HFF-Myc (cell line): ENCODE measurements around the gene SLIT3.

Experiments
- DNase-seq: peaks from one replicate; pipeline ENCODE4 v3.0.0-alpha.2; 2011; ENCODE audit warnings: low read depth; ENCODE audit errors: extremely low read depth
- H3K4me3 ChIP-seq: replicated peaks from 2 replicates; pipeline ENCODE4 v1.5.1; 2011; ENCODE audit warnings: low read depth, mild to moderate bottlenecking, control low read depth, low read length
- TF ChIP-seq, protein P1 (sequence below): IDR thresholded peaks from 2 replicates; pipeline ENCODE4 v1.5.1; 2012; ENCODE audit warnings: mild to moderate bottlenecking, low read depth, low read length, control low read depth; ENCODE audit errors: missing control alignments

SLIT3 gene

DNA sequence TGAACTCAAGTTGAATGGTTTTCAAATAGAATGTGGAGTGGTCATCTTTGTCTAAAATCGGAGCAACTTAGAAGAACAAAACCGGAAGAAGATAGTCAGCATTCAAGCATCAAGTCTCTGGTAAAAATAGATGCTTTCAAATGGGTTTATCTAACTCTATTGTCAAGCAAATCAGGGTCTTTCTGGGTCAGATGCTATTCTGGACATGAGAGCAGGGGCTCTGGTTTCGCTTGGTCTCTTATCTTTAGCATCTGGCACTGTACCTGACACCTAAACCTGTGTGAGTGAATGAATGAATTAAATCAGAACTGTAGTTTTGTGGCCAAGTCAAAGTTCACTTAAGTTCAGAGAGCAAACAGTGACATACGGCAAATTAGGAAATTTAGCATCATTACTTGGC, 173.5 kb downstream of the SLIT3 start:
- no peak overlapping the region for H3K4me3 ChIP-seq
- TF ChIP-seq, protein P1, sequence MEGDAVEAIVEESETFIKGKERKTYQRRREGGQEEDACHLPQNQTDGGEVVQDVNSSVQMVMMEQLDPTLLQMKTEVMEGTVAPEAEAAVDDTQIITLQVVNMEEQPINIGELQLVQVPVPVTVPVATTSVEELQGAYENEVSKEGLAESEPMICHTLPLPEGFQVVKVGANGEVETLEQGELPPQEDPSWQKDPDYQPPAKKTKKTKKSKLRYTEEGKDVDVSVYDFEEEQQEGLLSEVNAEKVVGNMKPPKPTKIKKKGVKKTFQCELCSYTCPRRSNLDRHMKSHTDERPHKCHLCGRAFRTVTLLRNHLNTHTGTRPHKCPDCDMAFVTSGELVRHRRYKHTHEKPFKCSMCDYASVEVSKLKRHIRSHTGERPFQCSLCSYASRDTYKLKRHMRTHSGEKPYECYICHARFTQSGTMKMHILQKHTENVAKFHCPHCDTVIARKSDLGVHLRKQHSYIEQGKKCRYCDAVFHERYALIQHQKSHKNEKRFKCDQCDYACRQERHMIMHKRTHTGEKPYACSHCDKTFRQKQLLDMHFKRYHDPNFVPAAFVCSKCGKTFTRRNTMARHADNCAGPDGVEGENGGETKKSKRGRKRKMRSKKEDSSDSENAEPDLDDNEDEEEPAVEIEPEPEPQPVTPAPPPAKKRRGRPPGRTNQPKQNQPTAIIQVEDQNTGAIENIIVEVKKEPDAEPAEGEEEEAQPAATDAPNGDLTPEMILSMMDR = no peak

DNA sequence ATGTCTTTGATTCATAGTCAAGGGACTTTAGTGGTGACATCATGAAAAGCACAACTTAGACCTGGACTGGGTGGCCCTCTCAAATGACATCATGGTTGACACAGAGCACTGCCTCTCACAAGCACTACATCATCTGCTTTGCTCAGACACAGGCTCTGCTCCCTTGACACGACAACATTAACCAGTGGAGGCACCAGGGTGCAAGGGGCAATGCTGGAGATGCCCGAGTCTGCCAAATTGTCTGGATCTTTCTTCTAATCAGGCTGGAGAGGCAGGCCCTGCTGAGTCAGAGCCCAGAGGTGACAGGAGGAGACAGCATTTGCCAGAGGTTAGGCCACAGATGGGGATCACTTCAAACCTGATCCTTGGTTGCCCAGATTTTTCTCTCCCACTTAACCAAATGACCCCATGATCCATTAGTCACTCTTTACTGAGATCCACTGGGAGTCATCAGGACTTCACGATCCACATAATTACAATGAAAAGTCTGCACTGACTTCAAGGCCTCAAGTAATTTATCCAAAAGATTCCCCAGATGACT, 174.4 kb downstream of the SLIT3 start:
- no peak overlapping the region for H3K4me3 ChIP-seq
- DNase-seq = no peak
- TF ChIP-seq, protein P1 = no peak

More for the DNA sequence above, 173.5 kb downstream of the SLIT3 start:
- no peak for DNase-seq

DNA sequence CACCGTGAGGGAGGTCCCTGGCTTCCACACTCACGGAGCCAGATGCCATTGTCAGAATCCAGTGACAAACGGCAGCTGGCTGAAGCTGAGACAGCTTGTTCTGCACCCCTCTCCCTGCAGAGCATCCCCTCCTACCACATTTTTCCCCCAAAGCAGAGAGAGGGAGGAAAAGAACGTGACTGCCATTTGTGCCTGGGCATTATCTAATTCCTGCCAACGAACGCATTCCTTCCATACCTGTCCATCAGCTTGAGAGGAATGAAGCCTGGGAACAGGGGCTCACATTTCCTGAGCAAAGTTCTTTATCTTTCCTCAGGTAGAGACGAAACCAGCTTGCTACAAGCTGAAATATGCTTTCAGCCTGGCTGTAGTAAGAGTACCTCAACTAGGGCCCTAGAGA, 175.4 kb downstream of the SLIT3 start:
- DNase-seq = no peak
- no peak overlapping the region for H3K4me3 ChIP-seq
- TF ChIP-seq, protein P1 = no peak

DNA sequence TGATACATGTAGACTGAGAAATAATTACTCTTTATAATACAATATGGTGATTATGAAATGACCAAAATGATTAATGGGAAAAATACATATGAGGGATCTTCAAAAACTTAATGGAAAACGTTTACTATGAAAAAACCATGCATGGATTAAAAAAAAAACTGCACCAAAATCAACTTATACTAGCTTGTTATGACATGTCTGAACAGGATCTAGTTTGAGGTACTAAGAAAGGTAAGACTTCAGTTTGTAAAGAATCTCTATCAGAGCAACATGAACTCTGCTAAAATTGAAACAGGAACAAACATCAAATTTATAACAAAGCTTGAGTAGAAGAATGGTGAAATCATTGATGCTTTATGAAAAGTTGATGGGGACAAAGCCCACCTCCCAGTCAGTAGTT, 178.0 kb downstream of the SLIT3 start:
- DNase-seq = no peak
- no peak overlapping the region for H3K4me3 ChIP-seq
- TF ChIP-seq, protein P1 = no peak

DNA sequence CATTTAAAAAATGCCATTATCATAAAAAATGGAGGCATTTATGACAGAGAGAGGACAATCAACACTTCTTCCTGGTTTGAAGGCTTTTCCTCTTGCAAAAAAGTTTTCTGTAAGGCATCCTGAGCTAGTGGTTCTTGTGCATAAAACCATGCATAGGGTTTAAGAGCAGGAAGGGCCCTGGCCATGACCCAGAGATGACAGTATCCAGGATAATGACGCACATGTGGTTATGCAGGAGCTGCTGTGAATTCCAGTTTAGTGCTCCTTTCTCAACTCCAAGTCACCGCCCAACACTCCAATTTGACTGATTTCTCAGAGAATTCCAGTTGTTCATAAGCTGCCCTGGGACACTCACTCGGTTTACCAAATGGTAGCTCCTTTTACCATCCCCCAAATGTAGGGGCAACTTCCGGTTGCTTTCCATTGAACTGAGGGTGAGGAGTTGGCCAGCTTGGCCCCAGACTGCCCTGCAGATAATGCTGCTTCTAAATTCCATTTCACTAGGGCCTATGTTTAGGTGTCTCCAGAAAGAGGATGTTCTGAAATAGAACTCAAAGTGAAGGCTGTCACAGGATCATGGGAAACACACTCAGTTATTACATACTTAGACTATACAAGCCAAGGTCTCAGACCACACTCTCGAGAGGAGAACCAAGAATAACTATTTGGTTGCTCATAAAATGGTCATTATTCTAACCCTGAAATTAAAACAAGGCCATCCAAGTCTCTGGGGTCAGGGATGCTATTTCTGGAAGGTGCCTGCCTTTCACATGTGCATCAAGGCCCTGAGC, 179.1 kb downstream of the SLIT3 start:
- no peak overlapping the region for H3K4me3 ChIP-seq
- TF ChIP-seq, protein P1 = no peak
- peak; percentile 43 for DNase-seq

DNA sequence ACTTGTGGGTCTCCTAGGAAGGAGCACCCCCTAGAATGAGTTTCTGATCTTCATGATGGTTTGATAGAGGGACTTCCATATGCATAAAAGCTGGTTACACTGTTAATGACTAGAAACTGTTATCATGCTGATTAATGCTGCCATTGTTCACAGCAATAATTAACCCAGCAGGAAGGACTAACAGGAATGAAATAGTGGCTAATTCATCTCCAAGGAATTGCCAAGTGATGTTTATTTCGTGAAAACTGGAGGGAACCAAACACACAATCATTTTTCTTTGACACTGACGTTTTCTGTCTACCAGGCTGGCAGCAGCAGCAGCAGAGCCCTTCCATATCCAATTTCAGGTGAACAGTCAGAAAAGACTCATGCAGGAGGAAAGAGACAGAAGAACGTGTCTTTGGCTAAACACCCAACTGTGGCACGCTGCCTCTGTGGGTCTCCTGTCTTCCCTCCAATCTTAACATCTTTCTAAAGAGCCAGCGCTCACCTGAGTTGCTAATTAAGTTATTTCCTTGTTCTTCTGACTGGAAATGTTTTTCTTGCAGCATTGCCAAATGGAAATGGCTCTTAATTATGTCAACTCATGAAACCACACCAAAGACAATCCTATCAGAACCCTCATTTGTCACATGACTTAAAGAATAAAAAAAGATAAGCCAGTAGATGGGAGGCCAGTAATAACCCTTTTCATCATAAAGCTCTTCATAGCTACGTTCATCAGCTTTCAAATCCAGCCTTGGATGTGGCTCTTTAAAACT, 181.5 kb downstream of the SLIT3 start:
- no peak overlapping the region for H3K4me3 ChIP-seq
- TF ChIP-seq, protein P1 = no peak
- no peak for DNase-seq
